ENCODE data around the gene GMPR2. TPM values are rescaled to one million over a fixed set of nuclear protein-coding genes. Genes with fewer than 3 reads are reported as not detected.

GMPR2 gene
- total RNA-seq, 1 experiment from 2014 or later: 76.9 TPM

- H3K9me3 Mint-ChIP-seq (ENCODE audit: unreplicated experiment): no peaks in the 10 kb centered on the region
- BruUV-seq (replicated peaks): no TSS peak
- H3K4me3 ChIP-seq (ENCODE audit: low read depth, low read length): no peak overlapping the region
- peaks cover 37% of the 10 kb centered on the region for H3K36me3 Mint-ChIP-seq (ENCODE audit: insufficient read depth, unreplicated experiment)
- H3K4me3 Mint-ChIP-seq (ENCODE audit: unreplicated experiment): no peak overlapping the region
- no peak overlapping the region for H3K27ac Mint-ChIP-seq (ENCODE audit: unreplicated experiment)
- H3K4me1 ChIP-seq: no peaks in the 10 kb centered on the region
- ChIA-PET CTCF (no interaction called here), POLR2A (interaction anchor here (0.6 kb wide), 1 partner anchor 33 kb away, joined by 6 read pairs; no protein-coding TSS in a partner anchor)
- H3K9me3 ChIP-seq: no peaks in the 10 kb centered on the region
- intact Hi-C loops (cut with micrococcal nuclease; ENCODE audit: unreplicated experiment): no loop called here
- no peaks in the 10 kb centered on the region for H3K36me3 ChIP-seq (ENCODE audit: control insufficient read depth, insufficient read depth, low read length)
- H3K27me3 Mint-ChIP-seq (ENCODE audit: insufficient read depth, unreplicated experiment): no peaks in the 10 kb centered on the region
- H3K27me3 ChIP-seq (replicated peaks; ENCODE audit: control insufficient read depth, insufficient read depth, low read length): no peaks in the 10 kb centered on the region
- DNase-seq: no peak
- TF ChIP-seq, protein P1, sequence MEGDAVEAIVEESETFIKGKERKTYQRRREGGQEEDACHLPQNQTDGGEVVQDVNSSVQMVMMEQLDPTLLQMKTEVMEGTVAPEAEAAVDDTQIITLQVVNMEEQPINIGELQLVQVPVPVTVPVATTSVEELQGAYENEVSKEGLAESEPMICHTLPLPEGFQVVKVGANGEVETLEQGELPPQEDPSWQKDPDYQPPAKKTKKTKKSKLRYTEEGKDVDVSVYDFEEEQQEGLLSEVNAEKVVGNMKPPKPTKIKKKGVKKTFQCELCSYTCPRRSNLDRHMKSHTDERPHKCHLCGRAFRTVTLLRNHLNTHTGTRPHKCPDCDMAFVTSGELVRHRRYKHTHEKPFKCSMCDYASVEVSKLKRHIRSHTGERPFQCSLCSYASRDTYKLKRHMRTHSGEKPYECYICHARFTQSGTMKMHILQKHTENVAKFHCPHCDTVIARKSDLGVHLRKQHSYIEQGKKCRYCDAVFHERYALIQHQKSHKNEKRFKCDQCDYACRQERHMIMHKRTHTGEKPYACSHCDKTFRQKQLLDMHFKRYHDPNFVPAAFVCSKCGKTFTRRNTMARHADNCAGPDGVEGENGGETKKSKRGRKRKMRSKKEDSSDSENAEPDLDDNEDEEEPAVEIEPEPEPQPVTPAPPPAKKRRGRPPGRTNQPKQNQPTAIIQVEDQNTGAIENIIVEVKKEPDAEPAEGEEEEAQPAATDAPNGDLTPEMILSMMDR (IDR thresholded peaks at IDR 0.05; ENCODE audit: insufficient read depth in 1 of 2, low read depth in 1 of 2, low read length in 1 of 2, severe bottlenecking in 1 of 2, unreplicated experiment in 1 of 2): no peak
- H3K4me1 Mint-ChIP-seq (ENCODE audit: low read depth, unreplicated experiment): peaks cover 6% of the 10 kb centered on the region
Measured at GRCh38 chr14:24228902-24229301, 3.8 kb upstream of the GMPR2 start.

GRCh38 chr14:24231263-24232120 is 1.2 kb upstream of the GMPR2 start:
- CTCF ChIA-PET: interaction anchor here (1.4 kb wide), 1 partner anchor 11 kb away, joined by 7 read pairs; the partner anchor contains the start of gene TINF2
- DNase-seq: peak in 1 of 2 experiments; percentile 16
- Histone ChIP-seq H3K4me1 (no peaks in the 10 kb centered on the region), H3K27me3 (replicated peaks; ENCODE audit: control insufficient read depth, insufficient read depth, low read length) (no peaks in the 10 kb centered on the region), H3K9me3 (no peaks in the 10 kb centered on the region), H3K4me3 (ENCODE audit: low read depth, low read length) (peak overlapping the region; percentile 76), H3K36me3 (ENCODE audit: control insufficient read depth, insufficient read depth, low read length) (peaks cover 3% of the 10 kb centered on the region; the same call in 1 of the 2 replicates)
- Mint-ChIP-seq H3K4me1 (ENCODE audit: low read depth, unreplicated experiment) (peaks cover 6% of the 10 kb centered on the region), H3K4me3 (ENCODE audit: unreplicated experiment) (peak overlapping the region; percentile 81), H3K27ac (ENCODE audit: unreplicated experiment) (peak overlapping the region; percentile 85), H3K27me3 (ENCODE audit: insufficient read depth, unreplicated experiment) (no peaks in the 10 kb centered on the region), H3K36me3 (ENCODE audit: insufficient read depth, unreplicated experiment) (peaks cover 28% of the 10 kb centered on the region), H3K9me3 (ENCODE audit: unreplicated experiment) (no peaks in the 10 kb centered on the region)
- TF ChIP-seq, protein P1 (IDR thresholded peaks at IDR 0.05; ENCODE audit: insufficient read depth in 1 of 2, low read depth in 1 of 2, low read length in 1 of 2, severe bottlenecking in 1 of 2, unreplicated experiment in 1 of 2): no peak
- TSS peak; percentile 66 for BruUV-seq (replicated peaks)
- POLR2A ChIA-PET: interaction anchor here (0.6 to 0.9 kb wide), 2 partner anchors 18 to 90 kb away, joined by 3 to 9 read pairs; partner anchors contain the start of genes CHMP4A and EMC9
- intact Hi-C loops (cut with micrococcal nuclease; ENCODE audit: unreplicated experiment): loop anchor here (1.0 kb wide), 2 partner anchors 11 to 15 kb away; partner anchors contain the start of genes MDP1 and TINF2

GRCh38 chr14:24232121-24232644 is 546 bp upstream of the GMPR2 start, which contains the start of gene NEDD8:
Gene NEDD8, minus strand, starts transcription at chr14:24232367. Its CDS starts 100 bp downstream, at chr14:24232267.
- Mint-ChIP-seq H3K4me1 (ENCODE audit: low read depth, unreplicated experiment) (peaks cover 4% of the 10 kb centered on the region), H3K27ac (ENCODE audit: unreplicated experiment) (peak within 1 kb of the TSS; percentile 85), H3K9me3 (ENCODE audit: unreplicated experiment) (no peaks in the 10 kb centered on the region), H3K27me3 (ENCODE audit: insufficient read depth, unreplicated experiment) (no peaks in the 10 kb centered on the region), H3K4me3 (ENCODE audit: unreplicated experiment) (peak within 1 kb of the TSS; percentile 81), H3K36me3 (ENCODE audit: insufficient read depth, unreplicated experiment) (peaks cover 31% of the 10 kb centered on the region)
- H3K4me3 ChIP-seq (ENCODE audit: low read depth, low read length): peak within 1 kb of the TSS; percentile 76
- H3K4me1 ChIP-seq: no peaks in the 10 kb centered on the region
- no TSS peak for BruUV-seq (replicated peaks)
- no peaks in the 10 kb centered on the region for H3K9me3 ChIP-seq
- H3K27me3 ChIP-seq (replicated peaks; ENCODE audit: control insufficient read depth, insufficient read depth, low read length): no peaks in the 10 kb centered on the region
- POLR2A ChIA-PET: interaction anchor here (1.8 kb wide), 1 partner anchor 10 kb away, joined by 20 read pairs; the partner anchor contains the start of gene TINF2
- intact Hi-C loops (cut with micrococcal nuclease; ENCODE audit: unreplicated experiment): loop anchor here (1.0 kb wide), 2 partner anchors 10 to 16 kb away; partner anchors contain the start of genes MDP1 and TINF2
- peak; percentile 93 to 94 for DNase-seq
- TF ChIP-seq, protein P1 (IDR thresholded peaks at IDR 0.05; ENCODE audit: insufficient read depth in 1 of 2, low read depth in 1 of 2, low read length in 1 of 2, severe bottlenecking in 1 of 2, unreplicated experiment in 1 of 2): no peak
- CTCF ChIA-PET: interaction anchor here (1.8 kb wide), 1 partner anchor 10 kb away, joined by 7 read pairs; the partner anchor contains the start of gene TINF2
- H3K36me3 ChIP-seq (ENCODE audit: control insufficient read depth, insufficient read depth, low read length): peaks cover 3% of the 10 kb centered on the region; the same call in 1 of the 2 replicates

Measured in Caco-2 (cell line).